Nephron progenitor cell (in vitro differentiated cells): ENCODE results near the gene C5orf52.
A peak's percentile ranks its signal among the peaks of the same experiment; 100 is the strongest.

Experiments
- DNase-seq: peaks from one replicate; pipeline ENCODE4 v3.0.0; 2021
- H3K27ac Mint-ChIP-seq: 2 replicates; pipeline ENCODE4 v1.8.0; 2021; ENCODE audit warnings: mild to moderate bottlenecking, moderate library complexity, mixed read lengths
- H3K27me3 Mint-ChIP-seq: 2 replicates; pipeline ENCODE4 v1.8.0; 2021; ENCODE audit warnings: mild to moderate bottlenecking, low read depth, mixed read lengths; ENCODE audit not compliant: poor library complexity
- H3K36me3 Mint-ChIP-seq: 2 replicates; pipeline ENCODE4 v1.8.0; 2021; ENCODE audit warnings: low read depth, mixed read lengths
- H3K4me1 Mint-ChIP-seq: 2 replicates; pipeline ENCODE4 v1.8.0; 2021; ENCODE audit warnings: mixed read lengths
- H3K4me3 Mint-ChIP-seq: 2 replicates; pipeline ENCODE4 v1.8.0; 2021; ENCODE audit warnings: mild to moderate bottlenecking, moderate library complexity, mixed read lengths
- H3K9me3 Mint-ChIP-seq: 2 replicates; pipeline ENCODE4 v1.8.0; 2021; ENCODE audit warnings: mild to moderate bottlenecking, moderate library complexity, mixed read lengths
- CTCF ChIP-seq: fragments of 200-600 bp; sonication (generic); IDR thresholded peaks from 2 replicates; pipeline ENCODE4 v1.5.0; 2021; ENCODE audit warnings: antibody characterized with exemption

Gene C5orf52

DNA sequence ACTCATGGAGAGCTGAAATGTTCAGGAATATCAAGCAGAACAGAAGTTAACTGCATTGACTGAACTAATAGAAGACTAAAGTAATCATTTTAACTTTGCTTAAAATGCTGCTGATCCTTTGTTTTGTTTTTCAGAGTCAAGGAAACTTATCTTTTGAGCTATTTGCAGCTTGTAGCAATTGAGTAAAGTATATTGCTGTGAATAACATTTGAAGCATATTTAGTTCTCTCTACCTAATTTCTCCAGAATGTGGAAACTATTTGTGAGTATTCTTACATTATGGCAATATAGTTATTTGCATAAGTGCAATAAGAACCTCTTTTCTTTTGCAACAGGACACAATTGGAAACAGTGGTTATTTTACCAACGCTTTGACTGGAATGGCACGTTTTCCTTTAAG lies 13.8 kb upstream of the C5orf52 start:
- peaks cover 15% of the 10 kb centered on the region for H3K36me3 Mint-ChIP-seq
- TF ChIP-seq CTCF, result no peak
- DNase-seq, result no peak
- H3K9me3 Mint-ChIP-seq, result peaks cover 82% of the 10 kb centered on the region
- peaks cover 8% of the 10 kb centered on the region for H3K27me3 Mint-ChIP-seq
- H3K27ac Mint-ChIP-seq, result no peak overlapping the region
- no peaks in the 10 kb centered on the region for H3K4me1 Mint-ChIP-seq
- no peak overlapping the region for H3K4me3 Mint-ChIP-seq

- Mint-ChIP-seq H3K36me3 (peaks cover 4% of the 10 kb centered on the region), H3K27me3 (peaks cover 4% of the 10 kb centered on the region), H3K4me3 (no peak overlapping the region), H3K27ac (no peak overlapping the region), H3K4me1 (no peaks in the 10 kb centered on the region), H3K9me3 (peaks cover 75% of the 10 kb centered on the region)
- DNase-seq, result no peak
- no peak for TF ChIP-seq CTCF
These were observed 12.4 kb upstream of the C5orf52 start for GRCh38 chr5:157658893-157659292.

GRCh38 chr5:157659868-157660660 lies 11.3 kb upstream of the C5orf52 start:
- peaks cover 4% of the 10 kb centered on the region for H3K27me3 Mint-ChIP-seq
- peaks cover 4% of the 10 kb centered on the region for H3K36me3 Mint-ChIP-seq
- H3K27ac Mint-ChIP-seq, result no peak overlapping the region
- no peaks in the 10 kb centered on the region for H3K4me1 Mint-ChIP-seq
- no peak for TF ChIP-seq CTCF
- no peak for DNase-seq
- peaks cover 74% of the 10 kb centered on the region for H3K9me3 Mint-ChIP-seq
- H3K4me3 Mint-ChIP-seq, result no peak overlapping the region

DNA sequence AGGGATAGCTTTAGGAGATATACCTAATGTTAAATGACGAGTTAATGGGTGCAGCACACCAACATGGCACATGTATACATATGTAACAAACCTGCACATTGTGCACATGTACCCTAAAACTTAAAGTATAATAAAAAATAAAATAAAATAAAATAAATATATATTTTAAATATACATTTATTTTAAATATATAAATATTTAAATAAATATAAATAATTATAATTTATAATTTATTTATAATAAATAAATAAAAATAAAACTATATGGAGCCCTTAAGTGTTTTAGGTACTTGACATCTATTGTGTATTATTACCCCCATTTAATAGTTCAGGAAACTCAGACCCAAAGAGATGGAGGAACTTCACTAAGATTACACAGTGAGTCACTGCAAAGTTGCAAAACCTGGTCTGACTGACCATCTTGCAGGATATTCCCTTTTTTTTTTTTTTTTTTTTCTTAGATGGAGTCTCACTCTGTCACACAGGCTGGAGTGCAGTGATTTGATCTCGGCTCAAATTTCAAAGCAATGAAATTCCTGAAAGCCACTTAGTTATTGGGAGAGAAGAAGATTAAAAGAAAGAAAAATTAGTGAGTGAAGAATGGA lies 5.8 kb upstream of the C5orf52 start:
- Mint-ChIP-seq H3K4me1 (peaks cover 14% of the 10 kb centered on the region), H3K36me3 (no peaks in the 10 kb centered on the region), H3K4me3 (no peak overlapping the region), H3K27me3 (peaks cover 17% of the 10 kb centered on the region), H3K27ac (peak overlapping the region; percentile 20), H3K9me3 (peaks cover 33% of the 10 kb centered on the region)
- no peak for DNase-seq
- no peak for TF ChIP-seq CTCF

- no peak for TF ChIP-seq CTCF
- peaks cover 5% of the 10 kb centered on the region for H3K36me3 Mint-ChIP-seq
- no peak overlapping the region for H3K4me3 Mint-ChIP-seq
- H3K27ac Mint-ChIP-seq, result no peak overlapping the region
- peaks cover 40% of the 10 kb centered on the region for H3K27me3 Mint-ChIP-seq
- H3K9me3 Mint-ChIP-seq, result peaks cover 36% of the 10 kb centered on the region
- H3K4me1 Mint-ChIP-seq, result peaks cover 15% of the 10 kb centered on the region
- no peak for DNase-seq
These were observed 3.0 kb upstream of the C5orf52 start for GRCh38 chr5:157668356-157668755.

GRCh38 chr5:157669701-157670097 lies 1.6 kb upstream of the C5orf52 start:
- Mint-ChIP-seq H3K27me3 (peaks cover 49% of the 10 kb centered on the region), H3K9me3 (peaks cover 24% of the 10 kb centered on the region), H3K36me3 (peaks cover 5% of the 10 kb centered on the region), H3K4me3 (peak overlapping the region; percentile 90), H3K4me1 (peaks cover 15% of the 10 kb centered on the region), H3K27ac (no peak overlapping the region)
- no peak for TF ChIP-seq CTCF
- no peak for DNase-seq
